CD4-positive, alpha-beta T cell treated with Interleukin-4 for 1 hour (primary cell): ENCODE measurements around the gene BLTP3A.

ENCODE experiments used
- DNase-seq, 2 donors: peaks; one replicate each; pipeline ENCODE4 v3.0.0-alpha.2; 2020 to 2022

Gene BLTP3A

DNA sequence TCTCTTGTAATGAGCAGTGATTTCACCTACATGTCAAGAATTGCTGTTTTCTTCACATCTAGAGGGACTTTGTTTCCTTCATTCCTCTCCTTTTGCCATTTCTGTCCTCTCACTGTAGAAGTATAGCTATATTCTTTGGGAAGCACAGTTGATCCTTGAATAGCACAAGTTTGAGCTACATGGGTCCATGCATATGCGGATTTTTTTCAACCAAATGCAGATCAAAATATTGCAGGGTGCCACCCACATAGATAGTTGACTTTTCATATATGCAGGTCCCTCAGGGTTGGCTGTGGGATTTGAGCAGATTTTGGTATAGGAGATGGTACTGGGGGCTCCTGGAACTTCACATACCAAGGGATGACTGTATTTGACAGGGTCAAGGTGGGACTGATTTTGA is 41.1 kb downstream of the BLTP3A start:
- DNase-seq, result no peak

DNA sequence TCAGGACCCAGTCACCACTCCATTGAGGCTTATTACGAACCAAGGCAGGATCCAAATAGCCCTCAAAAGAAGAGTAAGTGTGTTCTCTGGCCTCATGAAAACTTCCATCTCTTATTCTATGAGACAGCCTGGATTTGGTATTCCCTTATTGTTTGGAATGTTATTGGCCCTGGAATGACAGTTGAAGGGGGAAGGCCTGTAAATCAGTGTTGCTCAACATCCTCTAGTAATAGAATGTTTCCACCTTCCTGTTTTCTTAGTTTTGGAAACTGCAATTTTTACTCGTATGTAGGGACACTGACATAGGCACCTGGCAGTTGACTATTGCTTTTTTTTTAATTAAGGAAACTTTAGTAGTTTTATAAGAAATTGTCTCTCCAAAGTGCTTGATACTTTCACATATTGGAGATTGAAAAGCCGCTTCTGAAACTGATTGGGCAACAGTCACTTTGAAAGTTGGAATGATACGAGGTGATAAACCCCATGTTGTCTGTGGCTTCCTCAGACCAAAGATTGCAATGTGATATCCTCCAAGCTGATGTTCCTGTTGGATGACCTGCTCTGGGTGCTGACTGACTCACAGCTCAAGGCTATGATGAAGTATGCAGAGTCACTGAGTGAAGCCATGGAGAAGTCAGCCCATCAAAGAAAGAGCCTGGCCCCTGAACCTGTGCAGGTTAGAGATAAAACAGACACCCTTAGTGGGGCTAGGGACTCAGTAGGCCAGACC is 43.1 kb downstream of the BLTP3A start:
- no peak for DNase-seq

- no peak for DNase-seq
Observed at GRCh38 chr6:34836008-34836407, 44.1 kb downstream of the BLTP3A start.

DNA sequence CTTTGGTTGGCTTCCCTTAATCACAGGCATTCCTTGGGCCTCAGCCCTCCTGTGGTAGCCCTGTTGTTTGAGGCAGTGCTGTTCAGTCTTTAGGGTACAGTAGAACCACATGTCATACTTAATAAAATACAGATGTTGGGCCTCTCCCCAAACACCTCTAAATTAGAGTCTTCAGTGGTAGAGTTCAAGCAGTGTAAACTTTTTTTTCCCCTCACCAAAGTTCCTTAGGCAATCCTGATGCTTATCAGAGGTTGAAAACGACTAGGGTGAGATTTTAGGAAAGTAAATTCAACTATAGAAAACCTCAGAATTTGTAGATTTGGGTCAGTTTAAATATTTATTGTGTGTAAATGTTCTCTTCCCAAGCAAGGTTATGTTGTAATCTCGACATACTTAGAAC is 44.6 kb downstream of the BLTP3A start:
- DNase-seq, result no peak

- DNase-seq, result no peak
Observed at GRCh38 chr6:34837528-34837927, 45.6 kb downstream of the BLTP3A start.

DNA sequence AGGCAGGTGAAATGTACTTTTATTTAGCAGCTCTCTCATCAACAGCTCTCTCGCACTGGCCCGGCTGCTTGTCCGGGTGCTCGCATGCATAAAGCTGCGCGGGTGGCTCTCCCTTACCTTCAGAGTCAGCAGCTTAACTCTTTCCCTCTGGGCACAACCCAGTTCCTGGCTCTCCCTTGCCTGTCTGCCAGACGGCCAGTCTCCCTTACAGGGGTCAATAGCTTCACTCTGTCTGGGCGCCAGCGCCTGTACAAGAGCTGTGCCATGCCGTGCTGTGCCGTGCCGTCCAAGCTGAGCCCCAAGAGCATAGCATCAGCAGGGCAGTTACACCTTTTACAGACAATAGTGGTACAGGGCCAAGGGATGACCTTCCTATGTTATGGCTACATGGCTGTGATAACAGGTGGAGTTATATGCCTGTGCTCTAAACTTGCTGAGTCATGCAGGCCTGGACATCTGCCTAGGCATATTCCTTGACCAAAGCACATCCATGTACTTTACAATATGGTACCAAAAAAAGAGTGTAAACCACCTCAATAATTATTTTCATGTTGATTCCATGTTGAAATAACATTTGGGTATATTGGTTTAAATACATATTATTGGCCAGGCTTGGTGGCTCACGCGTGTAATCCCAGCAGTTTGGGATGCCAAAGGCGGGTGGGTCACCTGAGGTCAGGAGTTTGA is 47.9 kb downstream of the BLTP3A start:
- DNase-seq, result no peak
